GM18508 (cell line): ENCODE results near the gene DAPK1.

Experiments used
- ATAC-seq: cut with Tn5 transposase; IDR thresholded peaks from one replicate; pipeline ENCODE4 v1.9.1; 2021; ENCODE audit warnings: moderate number of reproducible peaks; ENCODE audit not compliant: insufficient read depth, unreplicated experiment

DAPK1 gene

GRCh38 chr9:87701491-87701890, 203.8 kb downstream of the DAPK1 start:
- no peak for ATAC-seq

GRCh38 chr9:87701931-87702421, 204.3 kb downstream of the DAPK1 start:
- ATAC-seq = no peak

DNA sequence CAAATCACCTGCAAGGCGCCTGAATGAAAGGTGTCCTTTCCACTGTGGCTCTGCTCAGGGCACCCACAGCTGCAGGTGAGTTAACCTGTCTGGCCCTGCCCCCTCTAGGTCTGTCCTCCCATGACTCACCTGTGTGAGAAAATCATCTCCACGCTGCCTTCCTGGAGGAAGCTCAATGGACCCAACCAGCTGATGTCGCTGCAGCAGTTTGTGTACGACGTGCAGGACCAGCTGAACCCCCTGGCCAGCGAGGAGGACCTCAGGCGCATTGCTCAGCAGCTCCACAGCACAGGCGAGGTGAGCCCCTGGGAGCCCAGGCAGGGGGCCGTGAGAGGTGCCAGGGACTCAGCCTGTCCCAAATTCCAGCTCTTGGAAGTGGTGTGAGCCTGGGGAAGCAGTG, 205.3 kb downstream of the DAPK1 start:
- ATAC-seq = no peak

GRCh38 chr9:87703636-87704276, 206.1 kb downstream of the DAPK1 start:
- no peak for ATAC-seq

- ATAC-seq = no peak
Measured at GRCh38 chr9:87704342-87704741, 206.7 kb downstream of the DAPK1 start.

DNA sequence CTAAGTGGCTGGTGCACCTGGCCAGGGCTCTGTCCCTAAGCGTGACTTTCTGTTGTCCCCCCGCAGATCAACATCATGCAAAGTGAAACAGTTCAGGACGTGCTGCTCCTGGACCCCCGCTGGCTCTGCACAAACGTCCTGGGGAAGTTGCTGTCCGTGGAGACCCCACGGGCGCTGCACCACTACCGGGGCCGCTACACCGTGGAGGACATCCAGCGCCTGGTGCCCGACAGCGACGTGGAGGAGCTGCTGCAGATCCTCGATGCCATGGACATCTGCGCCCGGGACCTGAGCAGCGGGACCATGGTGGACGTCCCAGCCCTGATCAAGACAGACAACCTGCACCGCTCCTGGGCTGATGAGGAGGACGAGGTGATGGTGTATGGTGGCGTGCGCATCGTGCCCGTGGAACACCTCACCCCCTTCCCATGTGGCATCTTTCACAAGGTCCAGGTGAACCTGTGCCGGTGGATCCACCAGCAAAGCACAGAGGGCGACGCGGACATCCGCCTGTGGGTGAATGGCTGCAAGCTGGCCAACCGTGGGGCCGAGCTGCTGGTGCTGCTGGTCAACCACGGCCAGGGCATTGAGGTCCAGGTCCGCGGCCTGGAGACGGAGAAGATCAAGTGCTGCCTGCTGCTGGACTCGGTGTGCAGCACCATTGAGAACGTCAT, 208.5 kb downstream of the DAPK1 start:
- ATAC-seq = no peak

DNA sequence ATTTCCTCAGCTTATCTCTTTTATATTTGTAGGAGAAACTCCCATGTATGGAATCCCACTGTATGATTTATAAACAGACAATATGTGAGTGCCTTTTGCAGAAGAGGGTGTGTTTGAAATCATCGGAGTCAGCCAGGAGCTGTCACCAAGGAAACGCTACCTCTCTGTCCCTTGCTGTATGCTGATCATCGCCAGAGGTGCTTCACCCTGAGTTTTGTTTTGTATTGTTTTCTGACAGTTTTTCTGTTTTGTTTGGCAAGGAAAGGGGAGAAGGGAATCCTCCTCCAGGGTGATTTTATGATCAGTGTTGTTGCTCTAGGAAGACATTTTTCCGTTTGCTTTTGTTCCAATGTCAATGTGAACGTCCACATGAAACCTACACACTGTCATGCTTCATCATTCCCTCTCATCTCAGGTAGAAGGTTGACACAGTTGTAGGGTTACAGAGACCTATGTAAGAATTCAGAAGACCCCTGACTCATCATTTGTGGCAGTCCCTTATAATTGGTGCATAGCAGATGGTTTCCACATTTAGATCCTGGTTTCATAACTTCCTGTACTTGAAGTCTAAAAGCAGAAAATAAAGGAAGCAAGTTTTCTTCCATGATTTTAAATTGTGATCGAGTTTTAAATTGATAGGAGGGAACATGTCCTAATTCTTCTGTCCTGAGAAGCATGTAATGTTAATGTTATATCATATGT, 210.3 kb downstream of the DAPK1 start:
- ATAC-seq = no peak

- no peak for ATAC-seq
Measured at GRCh38 chr9:87708546-87708945, 210.9 kb downstream of the DAPK1 start.

DNA sequence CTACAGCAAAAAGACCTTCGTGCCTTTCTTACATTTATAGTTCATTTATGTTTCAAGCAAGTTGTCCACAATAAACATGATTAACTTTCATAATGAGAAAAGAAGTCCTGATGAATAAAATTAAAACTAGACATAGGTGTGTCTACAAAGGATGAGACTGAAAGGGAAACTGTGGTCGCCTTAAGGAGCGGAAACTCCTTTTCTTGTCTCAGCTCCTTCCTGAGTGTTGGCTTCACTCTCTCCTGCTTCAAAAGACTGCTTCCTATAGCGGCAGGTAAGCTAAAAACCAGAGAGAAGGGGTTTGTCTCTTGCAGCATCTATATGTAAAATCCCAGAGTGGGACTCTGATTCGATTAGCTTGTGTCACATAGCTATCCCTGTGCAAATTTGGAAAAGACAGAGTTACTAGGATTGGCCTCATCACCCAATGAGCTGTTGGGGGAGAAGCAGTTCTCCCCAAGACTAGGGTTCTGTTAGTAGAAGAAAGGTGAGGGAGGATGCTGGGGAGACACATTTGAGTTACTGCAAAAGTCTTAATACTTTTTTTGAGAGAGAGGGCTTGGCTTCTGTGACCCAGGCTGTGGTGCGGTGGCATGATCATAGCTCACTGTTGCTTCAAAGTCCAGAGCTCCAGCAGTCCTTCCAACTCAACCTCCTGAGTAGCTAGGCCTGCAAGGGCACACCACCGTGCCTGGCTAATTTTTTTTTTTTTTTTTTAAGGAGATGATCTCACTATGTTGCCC, 211.5 kb downstream of the DAPK1 start:
- no peak for ATAC-seq

DNA sequence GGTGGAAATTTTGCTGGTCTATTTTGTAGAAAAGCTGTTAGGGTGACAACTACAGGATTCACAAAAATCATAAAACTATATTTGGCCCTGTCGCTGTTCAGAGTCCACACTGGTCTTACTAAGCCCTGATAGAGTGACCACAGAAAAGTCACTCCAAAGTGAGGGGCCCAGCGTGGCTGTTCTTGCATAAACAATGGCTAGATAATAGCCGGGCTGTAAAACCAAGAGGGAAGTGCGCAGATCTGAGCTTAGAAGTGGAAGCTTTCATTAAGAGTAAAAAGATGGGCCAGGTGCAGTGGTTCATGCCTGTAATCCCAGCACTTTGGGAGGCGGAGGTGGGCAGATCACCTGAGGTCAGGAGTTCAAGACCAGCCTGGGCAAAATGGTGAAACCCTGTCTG, 212.8 kb downstream of the DAPK1 start:
- no peak for ATAC-seq

- no peak for ATAC-seq
Measured at GRCh38 chr9:87711857-87712800, 214.5 kb downstream of the DAPK1 start.

GRCh38 chr9:87712801-87713277, 215.2 kb downstream of the DAPK1 start:
- ATAC-seq = no peak

DNA sequence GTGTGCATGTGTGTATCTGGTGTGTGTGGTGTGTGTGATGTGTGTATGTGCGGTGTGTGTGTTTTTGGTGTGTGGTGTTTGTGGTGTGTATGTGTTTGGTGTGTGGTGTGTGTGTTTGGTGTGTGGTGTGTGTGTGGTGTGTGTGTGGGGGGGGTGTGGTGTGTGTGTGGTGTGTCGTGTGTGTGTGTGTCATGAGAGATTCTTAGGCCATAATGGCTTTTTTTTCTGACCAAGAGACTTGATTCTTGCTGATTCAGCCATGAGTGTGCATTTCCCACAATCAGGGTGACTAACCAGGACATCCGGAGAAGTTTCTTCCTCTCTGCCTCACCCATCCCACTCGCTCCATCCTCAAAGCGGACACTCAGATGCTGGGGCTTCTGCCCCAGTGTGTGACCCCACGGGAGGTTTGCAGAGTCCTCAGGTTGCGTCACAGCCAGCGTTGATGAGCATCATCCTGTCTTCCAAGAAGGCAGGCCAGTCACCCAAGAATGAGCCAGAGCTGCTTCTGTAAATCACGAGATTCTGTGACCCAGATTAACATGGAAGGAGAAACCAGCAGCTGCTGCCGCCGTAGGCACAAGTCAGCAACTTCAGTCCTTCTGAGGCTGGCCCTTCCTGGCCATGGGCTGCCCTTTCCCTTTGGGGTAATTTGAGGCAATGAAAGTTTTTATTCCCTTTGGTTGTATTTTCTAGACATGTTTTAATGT, 215.8 kb downstream of the DAPK1 start:
- no peak for ATAC-seq

- no peak for ATAC-seq
Measured at GRCh38 chr9:87713988-87714330, 216.3 kb downstream of the DAPK1 start.

- ATAC-seq = no peak
Measured at GRCh38 chr9:87714819-87715218, 217.2 kb downstream of the DAPK1 start.

DNA sequence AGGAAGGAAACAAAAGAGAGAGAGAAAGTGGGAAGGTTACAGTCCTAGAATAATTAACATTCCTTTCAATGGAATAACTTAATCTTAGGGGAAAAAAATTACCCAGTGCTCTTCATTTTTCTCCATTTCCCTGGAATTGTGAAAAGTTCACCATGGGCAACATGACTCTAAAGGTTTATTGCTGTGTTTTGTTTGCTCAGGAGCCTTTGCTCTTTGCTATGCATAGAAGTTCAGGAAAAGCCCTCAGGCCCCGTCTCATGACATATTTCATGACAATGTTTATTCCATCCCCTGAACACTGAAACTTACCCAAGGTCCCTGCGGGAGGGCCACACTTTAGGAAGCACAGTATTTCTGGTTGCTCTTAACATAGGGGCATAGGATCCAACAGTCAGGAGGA, 218.5 kb downstream of the DAPK1 start:
- ATAC-seq = no peak

DNA sequence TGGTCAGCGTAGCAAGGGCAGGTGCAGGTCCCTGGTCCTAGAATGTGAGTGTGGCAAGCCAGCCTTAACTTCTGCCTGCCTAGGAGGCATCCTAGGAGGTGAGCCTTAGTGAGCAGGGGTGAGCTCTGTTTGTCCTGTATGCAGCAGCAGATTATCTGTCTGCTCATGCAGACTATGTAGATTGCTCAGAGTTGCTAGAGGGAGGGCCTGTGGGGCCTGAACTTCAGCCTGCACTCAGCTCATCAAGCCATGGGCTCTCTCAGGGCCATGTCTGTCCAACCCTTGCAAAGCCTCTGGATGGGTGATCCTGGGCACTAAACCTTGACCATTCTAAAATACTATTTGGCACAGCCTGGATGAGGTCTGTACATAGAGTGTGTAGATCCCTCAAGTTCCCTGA, 219.8 kb downstream of the DAPK1 start:
- no peak for ATAC-seq

GRCh38 chr9:87718231-87718630, 220.6 kb downstream of the DAPK1 start:
- ATAC-seq = no peak
